ENCODE measurements around the gene TMEM120B. TPM values are rescaled to one million over a fixed set of nuclear protein-coding genes. Genes with fewer than 3 reads are reported as not detected.
"Not testable (repeated sequence)": the region's sequence is repeated elsewhere in the genome, so short reads cannot be mapped to it uniquely, and the experiment has no call there.

TMEM120B gene
- total RNA-seq, 2 donors from 2014 or later: 7.1 to 10.1 TPM

- H3K36me3 Mint-ChIP-seq (ENCODE audit: insufficient read depth in 2 of 2): peaks cover 0 to 3% of the 10 kb centered on the region in 2 donors
- peaks cover 38% of the 10 kb centered on the region for H3K4me1 Mint-ChIP-seq (ENCODE audit: low read depth)
- peak overlapping the region; percentile 87 to 99 for H3K4me3 Mint-ChIP-seq
- DNase-seq (no peak), ATAC-seq (replicated peaks in 1 of 2) (no peak)
- H3K27ac Mint-ChIP-seq: no peak overlapping the region
- no peaks in the 10 kb centered on the region for H3K9me3 Mint-ChIP-seq
- H3K27me3 Mint-ChIP-seq (ENCODE audit: low read depth): no peaks in the 10 kb centered on the region
These were observed 1.2 kb downstream of the TMEM120B start for GRCh38 chr12:121713793-121714192.

- not testable (repeated sequence) for H3K27ac Mint-ChIP-seq; ATAC-seq (replicated peaks in 1 of 2); H3K27me3 Mint-ChIP-seq (ENCODE audit: low read depth); H3K9me3 Mint-ChIP-seq; H3K4me3 Mint-ChIP-seq; H3K36me3 Mint-ChIP-seq (ENCODE audit: insufficient read depth in 2 of 2); DNase-seq
- H3K4me1 Mint-ChIP-seq (ENCODE audit: low read depth): peaks cover 37% of the 10 kb centered on the region
These were observed 2.5 kb downstream of the TMEM120B start for GRCh38 chr12:121715055-121715454.

GRCh38 chr12:121715862-121716435 lies 3.4 kb downstream of the TMEM120B start:
- ATAC-seq (replicated peaks in 1 of 2) (no peak), DNase-seq (no peak)
- Mint-ChIP-seq H3K36me3 (ENCODE audit: insufficient read depth in 2 of 2) (peaks cover 0 to 3% of the 10 kb centered on the region in 2 donors), H3K4me1 (ENCODE audit: low read depth) (peaks cover 37% of the 10 kb centered on the region), H3K27me3 (ENCODE audit: low read depth) (no peaks in the 10 kb centered on the region), H3K27ac (no peak overlapping the region), H3K9me3 (no peaks in the 10 kb centered on the region), H3K4me3 (no peak overlapping the region)

DNA sequence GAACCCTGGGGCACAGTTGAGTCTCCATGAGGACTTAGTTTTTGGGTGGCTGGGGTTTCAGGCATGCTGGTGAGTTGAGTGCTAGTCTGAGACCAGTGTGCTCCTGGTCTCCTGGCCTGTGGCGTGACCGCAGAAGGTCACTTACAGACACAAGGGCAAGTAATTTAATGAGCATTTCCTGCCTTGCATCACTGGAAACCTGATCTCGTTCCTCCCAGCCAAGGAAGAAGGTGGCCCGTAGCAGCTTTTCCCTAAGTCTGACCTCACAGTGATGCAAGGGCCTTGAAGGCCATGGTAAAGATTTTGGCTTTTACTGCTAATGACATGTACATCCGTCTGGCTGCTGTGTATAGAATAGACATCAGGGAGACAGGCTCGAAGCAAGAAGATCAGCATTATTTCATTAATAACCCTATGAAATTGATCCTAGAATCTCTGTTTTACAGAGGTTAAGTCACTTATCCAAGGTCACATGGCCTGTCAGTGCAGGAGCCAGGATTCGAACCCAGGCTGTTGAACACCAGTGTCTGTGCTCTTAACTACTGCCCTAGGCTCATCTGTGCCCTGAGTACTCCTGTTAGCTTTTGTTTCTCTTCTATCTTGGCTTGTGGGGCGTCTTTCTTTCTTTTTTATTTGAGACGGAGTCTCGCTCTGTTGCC lies 4.6 kb downstream of the TMEM120B start:
- no peak overlapping the region for H3K4me3 Mint-ChIP-seq
- H3K36me3 Mint-ChIP-seq (ENCODE audit: insufficient read depth in 2 of 2): no peaks in the 10 kb centered on the region
- DNase-seq (no peak), ATAC-seq (replicated peaks in 1 of 2) (no peak)
- peaks cover 29% of the 10 kb centered on the region for H3K4me1 Mint-ChIP-seq (ENCODE audit: low read depth)
- no peaks in the 10 kb centered on the region for H3K9me3 Mint-ChIP-seq
- no peaks in the 10 kb centered on the region for H3K27me3 Mint-ChIP-seq (ENCODE audit: low read depth)
- H3K27ac Mint-ChIP-seq: no peak overlapping the region

DNA sequence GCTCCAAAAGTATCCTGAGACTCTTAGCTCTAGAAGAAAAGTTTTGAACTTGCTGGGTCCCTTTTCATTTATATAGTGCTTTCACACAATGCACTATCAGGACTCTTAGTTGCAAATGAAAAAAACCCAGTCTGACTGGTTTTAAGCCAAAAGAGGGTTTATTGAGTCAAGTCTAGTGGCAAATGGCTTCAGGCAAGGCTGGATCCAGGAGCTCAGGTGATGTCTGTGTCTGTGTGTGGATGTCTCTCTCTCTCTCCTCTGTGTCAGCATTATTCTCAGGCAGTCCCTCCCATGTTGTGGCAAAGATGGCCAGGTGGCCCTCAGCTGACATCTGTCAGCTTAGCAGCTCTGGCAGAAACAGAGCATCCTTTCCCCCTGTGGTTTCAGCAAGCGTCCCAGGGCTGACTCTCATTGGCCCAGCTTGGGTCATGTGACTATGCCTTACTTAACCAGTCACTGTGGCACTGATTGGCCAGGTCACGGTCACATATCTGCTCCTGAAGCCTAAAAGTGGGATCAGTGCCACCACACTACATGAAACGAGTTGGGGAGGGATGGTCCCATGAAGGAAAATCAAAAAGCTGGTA lies 6.2 kb downstream of the TMEM120B start:
- no peaks in the 10 kb centered on the region for H3K9me3 Mint-ChIP-seq
- H3K27me3 Mint-ChIP-seq (ENCODE audit: low read depth): no peaks in the 10 kb centered on the region
- DNase-seq: no peak
- no peak overlapping the region for H3K4me3 Mint-ChIP-seq
- H3K36me3 Mint-ChIP-seq (ENCODE audit: insufficient read depth in 2 of 2): peaks cover 0 to 2% of the 10 kb centered on the region in 2 donors
- no peak overlapping the region for H3K27ac Mint-ChIP-seq
- no peak for ATAC-seq (replicated peaks in 1 of 2)
- H3K4me1 Mint-ChIP-seq (ENCODE audit: low read depth): peaks cover 26% of the 10 kb centered on the region

DNA sequence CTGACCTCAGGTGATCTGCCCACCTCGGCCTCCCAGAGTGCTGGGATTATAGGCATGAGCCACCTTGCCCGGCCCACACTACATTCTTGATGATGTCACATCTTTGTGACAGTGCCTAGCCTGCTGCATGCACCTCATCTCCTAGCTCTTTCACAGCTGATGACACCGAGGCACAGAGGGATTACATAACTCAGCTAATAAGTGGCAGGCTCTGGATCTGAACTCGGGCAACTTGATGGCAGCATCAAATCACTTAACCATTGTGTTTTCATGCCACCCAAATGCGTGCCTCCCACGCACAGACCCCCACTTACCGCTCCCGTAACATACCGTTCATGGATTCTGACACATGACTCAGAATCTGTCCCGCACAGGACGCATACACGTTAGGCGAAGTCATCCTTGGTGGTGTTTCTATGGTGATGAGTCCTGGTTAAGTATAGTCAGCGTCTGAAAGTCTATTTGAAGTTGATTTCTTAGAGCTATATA lies 7.4 kb downstream of the TMEM120B start:
- ATAC-seq (replicated peaks in 1 of 2): peak in 1 of 2 donors; percentile 9
- Mint-ChIP-seq H3K9me3 (no peaks in the 10 kb centered on the region), H3K4me1 (ENCODE audit: low read depth) (peaks cover 17% of the 10 kb centered on the region), H3K36me3 (ENCODE audit: insufficient read depth in 2 of 2) (peaks cover 0 to 3% of the 10 kb centered on the region in 2 donors), H3K4me3 (no peak overlapping the region), H3K27me3 (ENCODE audit: low read depth) (no peaks in the 10 kb centered on the region), H3K27ac (no peak overlapping the region)
- DNase-seq: no peak

DNA sequence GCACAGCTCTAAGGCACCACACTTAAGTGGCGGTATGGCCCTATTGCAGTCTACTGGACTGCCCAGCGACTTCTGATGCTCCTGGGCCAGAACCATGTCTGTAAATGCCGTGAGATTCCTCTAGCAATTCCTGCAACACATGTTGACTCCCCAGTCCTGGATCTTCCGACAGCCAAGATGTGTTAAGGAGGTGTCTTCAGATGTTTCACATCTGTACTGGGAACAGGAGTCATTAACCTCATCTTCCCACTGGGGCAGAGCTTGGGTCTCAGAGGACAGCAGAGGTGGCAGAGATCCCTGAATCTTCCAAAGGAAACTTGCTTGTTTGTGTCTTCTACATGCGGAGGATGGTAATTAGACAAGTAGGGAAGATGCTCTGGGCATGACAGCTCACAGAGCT lies 8.2 kb downstream of the TMEM120B start:
- Mint-ChIP-seq H3K27ac (no peak overlapping the region), H3K36me3 (ENCODE audit: insufficient read depth in 2 of 2) (peaks cover 0 to 7% of the 10 kb centered on the region in 2 donors), H3K9me3 (no peaks in the 10 kb centered on the region), H3K4me3 (no peak overlapping the region), H3K4me1 (ENCODE audit: low read depth) (peaks cover 10% of the 10 kb centered on the region), H3K27me3 (ENCODE audit: low read depth) (no peaks in the 10 kb centered on the region)
- no peak for ATAC-seq (replicated peaks in 1 of 2)
- no peak for DNase-seq

- no peak overlapping the region for H3K4me3 Mint-ChIP-seq
- no peaks in the 10 kb centered on the region for H3K9me3 Mint-ChIP-seq
- no peak for ATAC-seq (replicated peaks in 1 of 2)
- DNase-seq: no peak
- no peaks in the 10 kb centered on the region for H3K27me3 Mint-ChIP-seq (ENCODE audit: low read depth)
- H3K27ac Mint-ChIP-seq: no peak overlapping the region
- H3K4me1 Mint-ChIP-seq (ENCODE audit: low read depth): peaks cover 7% of the 10 kb centered on the region
- H3K36me3 Mint-ChIP-seq (ENCODE audit: insufficient read depth in 2 of 2): peaks cover 0 to 7% of the 10 kb centered on the region in 2 donors
These were observed 10.0 kb downstream of the TMEM120B start for GRCh38 chr12:121722511-121722910.

DNA sequence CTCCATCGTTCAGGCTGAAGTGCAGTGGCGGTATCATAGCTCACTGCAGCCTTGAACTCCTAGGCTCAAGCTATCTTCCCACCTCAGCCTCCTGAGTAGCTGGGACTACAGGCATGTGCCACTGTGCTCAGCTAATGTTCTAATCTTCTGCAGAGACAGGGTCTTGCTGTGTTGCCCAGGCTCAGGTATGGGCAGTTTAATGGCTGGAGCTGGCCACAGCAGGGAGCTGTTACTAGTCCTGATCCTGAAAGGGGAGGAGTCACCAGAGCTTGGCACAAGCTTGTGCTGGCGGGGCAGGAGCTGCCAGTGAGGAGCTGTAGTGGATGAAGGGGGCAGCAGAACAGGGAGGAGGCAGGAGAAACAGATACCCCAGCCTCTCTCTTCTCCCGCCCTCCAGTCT lies 10.6 kb downstream of the TMEM120B start:
- Mint-ChIP-seq H3K9me3 (no peaks in the 10 kb centered on the region), H3K27me3 (ENCODE audit: low read depth) (no peaks in the 10 kb centered on the region), H3K4me1 (ENCODE audit: low read depth) (peaks cover 7% of the 10 kb centered on the region), H3K4me3 (no peak overlapping the region), H3K27ac (no peak overlapping the region), H3K36me3 (ENCODE audit: insufficient read depth in 2 of 2) (peaks cover 0 to 7% of the 10 kb centered on the region in 2 donors)
- no peak for ATAC-seq (replicated peaks in 1 of 2)
- no peak for DNase-seq

- Mint-ChIP-seq H3K27me3 (ENCODE audit: low read depth) (no peaks in the 10 kb centered on the region), H3K4me1 (ENCODE audit: low read depth) (no peaks in the 10 kb centered on the region), H3K4me3 (no peak overlapping the region), H3K27ac (no peak overlapping the region), H3K9me3 (no peaks in the 10 kb centered on the region), H3K36me3 (ENCODE audit: insufficient read depth in 2 of 2) (peaks cover 0 to 7% of the 10 kb centered on the region in 2 donors)
- DNase-seq (no peak), ATAC-seq (replicated peaks in 1 of 2) (no peak)
These were observed 12.4 kb downstream of the TMEM120B start for GRCh38 chr12:121724925-121725324.

- DNase-seq: no peak
- Mint-ChIP-seq H3K27me3 (ENCODE audit: low read depth) (no peaks in the 10 kb centered on the region), H3K27ac (no peak overlapping the region), H3K4me3 (no peak overlapping the region), H3K9me3 (no peaks in the 10 kb centered on the region), H3K4me1 (ENCODE audit: low read depth) (no peaks in the 10 kb centered on the region), H3K36me3 (ENCODE audit: insufficient read depth in 2 of 2) (peaks cover 0 to 7% of the 10 kb centered on the region in 2 donors)
- ATAC-seq (replicated peaks in 1 of 2): no peak
These were observed 12.9 kb downstream of the TMEM120B start for GRCh38 chr12:121725423-121725822.

DNA sequence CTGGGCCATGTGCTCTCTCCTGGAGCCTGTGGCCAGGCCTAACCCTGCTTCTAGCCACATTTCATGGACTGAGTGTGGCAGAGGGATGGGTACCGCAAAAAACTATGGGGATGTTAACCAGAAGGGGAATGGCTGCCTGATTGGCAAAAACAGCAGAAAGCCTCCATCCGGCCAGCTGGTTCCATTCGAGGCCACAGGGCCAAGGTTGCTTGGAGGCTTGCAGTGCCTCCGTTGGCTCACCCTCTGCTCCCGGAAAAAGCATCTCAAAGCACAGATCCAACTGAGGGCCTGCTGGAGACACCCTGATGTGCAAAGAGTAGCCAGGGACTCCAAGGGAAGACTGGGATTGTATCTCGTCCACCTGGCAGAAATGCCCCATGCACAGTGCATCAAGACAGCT lies 16.5 kb downstream of the TMEM120B start:
- Mint-ChIP-seq H3K27me3 (ENCODE audit: low read depth) (no peaks in the 10 kb centered on the region), H3K36me3 (ENCODE audit: insufficient read depth in 2 of 2) (peaks cover 0 to 5% of the 10 kb centered on the region in 2 donors), H3K4me3 (no peak overlapping the region), H3K4me1 (ENCODE audit: low read depth) (no peaks in the 10 kb centered on the region), H3K27ac (no peak overlapping the region), H3K9me3 (no peaks in the 10 kb centered on the region)
- no peak for DNase-seq
- ATAC-seq (replicated peaks in 1 of 2): no peak

DNA sequence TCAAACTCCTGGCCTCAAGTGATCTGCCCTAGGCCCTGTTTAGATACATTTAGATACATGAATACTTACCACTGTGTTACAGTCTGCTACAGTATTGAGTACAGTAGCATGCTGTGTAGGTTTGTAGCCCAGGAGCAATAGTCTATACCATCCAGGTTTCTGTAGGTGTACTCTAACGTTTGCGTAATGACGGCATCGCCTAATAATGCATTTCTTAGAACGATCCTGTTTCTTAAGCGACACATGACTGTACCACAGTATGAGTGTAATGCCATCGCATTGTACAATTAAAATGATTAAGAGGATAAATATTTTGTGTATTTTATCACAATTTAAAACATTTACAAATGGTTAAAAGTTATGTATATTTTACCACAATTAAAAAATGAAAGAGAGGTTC lies 18.9 kb downstream of the TMEM120B start:
- H3K9me3 Mint-ChIP-seq: no peaks in the 10 kb centered on the region
- no peak overlapping the region for H3K4me3 Mint-ChIP-seq
- no peak overlapping the region for H3K27ac Mint-ChIP-seq
- no peaks in the 10 kb centered on the region for H3K36me3 Mint-ChIP-seq (ENCODE audit: insufficient read depth in 2 of 2)
- no peak for DNase-seq
- no peaks in the 10 kb centered on the region for H3K27me3 Mint-ChIP-seq (ENCODE audit: low read depth)
- ATAC-seq (replicated peaks in 1 of 2): no peak
- no peaks in the 10 kb centered on the region for H3K4me1 Mint-ChIP-seq (ENCODE audit: low read depth)

Data from activated T-cell treated with anti-CD3 and anti-CD28 coated beads, Interleukin-2, amount 50 U/mL, for 72 hours (primary cell).